Measurements from ENCODE around the gene ZNF543. TPM values are rescaled to one million over a fixed set of nuclear protein-coding genes. Genes with fewer than 3 reads are reported as not detected.
"Not testable (repeated sequence)": the region's sequence is repeated elsewhere in the genome, so short reads cannot be mapped to it uniquely, and the experiment has no call there.

ZNF543 gene
- total RNA-seq = 10 to 100 TPM in 4 of 8 experiments, 1 to 10 TPM in 4; 6.2 to 13.8 (median 10.1) TPM

DNA sequence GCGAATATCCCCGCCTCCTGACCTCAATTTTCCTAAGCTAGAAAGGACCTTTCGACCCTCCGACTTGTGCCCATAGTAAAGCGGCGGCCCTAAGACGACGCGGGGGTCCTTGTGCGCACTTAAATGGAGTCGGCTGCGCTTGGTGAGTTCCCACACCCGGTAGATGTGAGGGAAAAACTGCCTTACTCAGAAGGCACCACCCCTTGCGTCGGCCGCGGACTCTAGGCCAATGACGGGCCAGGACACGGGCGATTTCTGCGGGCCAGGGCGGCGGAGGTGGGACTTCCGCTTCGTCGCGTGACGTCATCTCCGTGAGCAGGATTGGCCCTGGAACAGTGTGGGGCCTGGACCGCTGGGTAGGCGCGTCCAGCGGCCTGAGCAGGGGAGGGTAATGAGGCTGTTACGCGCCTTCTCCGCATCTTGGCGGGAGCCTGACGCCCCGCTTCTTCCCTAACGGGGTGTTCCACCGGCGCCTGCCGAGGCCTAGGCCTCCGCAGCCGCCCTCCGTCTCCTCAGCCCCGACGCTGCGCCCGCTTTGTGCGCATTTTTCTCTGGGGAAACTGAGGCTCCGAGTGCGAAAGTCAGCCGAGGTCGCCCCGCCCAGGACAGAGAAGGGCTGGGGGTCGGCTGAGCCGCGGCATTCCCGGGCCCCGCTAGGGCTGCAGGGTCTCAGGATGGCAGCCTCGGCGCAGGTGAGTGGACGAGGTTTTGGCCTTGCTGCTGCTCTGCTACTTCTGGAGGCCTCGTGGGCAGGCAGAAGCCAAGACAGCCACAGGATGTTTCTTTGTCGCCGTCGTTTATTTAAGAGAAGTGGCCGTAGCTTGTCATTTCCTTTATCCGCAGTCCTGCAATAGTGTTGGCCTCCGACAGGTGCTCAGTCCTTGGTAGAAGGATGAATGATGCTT lies at the start of gene ZNF543:
Gene ZNF543 (plus strand): TSS at position 293 of the 905 bp plus-strand sequence. CDS start 382 bp downstream, at position 675.
- in situ Hi-C loops (cut with MboI; ENCODE audit: low pct_unique_long_range_greater_than_20kb in 2 of 9, low sequenced_read_pairs in 9 of 9, unreplicated experiment in 9 of 9) = no loop called here

DNA sequence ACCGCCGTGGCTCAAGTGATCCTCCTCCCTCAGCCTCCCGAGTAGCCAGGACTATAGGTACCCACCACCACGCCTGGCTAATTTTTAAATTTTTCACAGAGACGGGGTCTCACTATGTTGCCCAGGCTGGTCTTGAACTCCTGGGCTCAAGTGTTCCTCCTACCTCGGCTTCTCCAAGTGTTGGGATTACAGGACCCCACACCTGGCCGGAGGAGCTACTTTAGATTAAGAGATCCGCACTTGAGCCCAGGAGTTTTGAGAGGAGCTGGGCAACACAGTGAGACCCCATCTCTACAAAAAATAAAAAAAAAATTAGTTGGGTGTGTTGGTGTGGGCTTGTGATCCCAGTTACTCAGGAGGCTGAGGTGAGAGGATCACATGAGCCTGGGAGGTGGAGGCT lies 49.0 kb upstream of the ZNF543 start:
- in situ Hi-C loops (cut with MboI; ENCODE audit: low pct_unique_long_range_greater_than_20kb in 2 of 9, low sequenced_read_pairs in 9 of 9, unreplicated experiment in 9 of 9) = no loop called here

More for the DNA sequence above, at the start of gene ZNF543:
- H3K4me1 ChIP-seq (replicated peaks in 1 of 2) = peaks cover 17 to 19% of the 10 kb centered on the region in 2 donors
- ATAC-seq (replicated peaks in 6 of 8) = peak; percentile 97 to 100 (median 99)
- H3K4me3 ChIP-seq = peak within 1 kb of the TSS; percentile 64 to 81 (median 72)
- H3K27ac ChIP-seq = peak within 1 kb of the TSS; percentile 65 to 82
- 0 to 6% (median 1%) methylated on average over 1 to 35 of the region's 71 CpGs; no CpG with 5 or more reads in 4 of the 10 experiments for WGBS, 10 experiments

DNA sequence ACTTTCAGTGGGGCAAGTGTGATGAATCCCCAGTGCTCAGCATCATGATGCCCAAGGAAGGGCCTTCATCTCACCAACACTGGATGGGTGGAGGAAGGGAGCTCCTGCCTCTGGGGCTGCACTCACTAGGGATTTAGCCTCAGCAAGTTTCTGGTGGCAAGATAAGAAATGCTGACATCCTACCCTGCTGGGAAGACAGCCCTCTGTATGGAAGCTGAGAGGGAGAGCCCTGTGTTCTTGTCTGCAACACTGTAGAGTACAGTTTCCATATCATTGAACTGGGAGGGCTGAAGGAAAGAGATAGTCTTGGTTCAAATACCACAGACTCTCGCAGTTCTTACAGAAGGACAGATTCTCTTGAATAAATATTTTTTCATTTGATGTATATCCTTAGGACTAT lies 47.3 kb upstream of the ZNF543 start:
- WGBS, 10 experiments = 43 to 100% (median 81%) methylated on average over 1 of the region's 1 CpG; no CpG with 5 or more reads in 2 of the 10 experiments
- H3K27ac ChIP-seq = no peak overlapping the region
- in situ Hi-C loops (cut with MboI; ENCODE audit: low pct_unique_long_range_greater_than_20kb in 2 of 9, low sequenced_read_pairs in 9 of 9, unreplicated experiment in 9 of 9) = no loop called here
- H3K4me1 ChIP-seq (replicated peaks in 1 of 2) = no peaks in the 10 kb centered on the region
- H3K4me3 ChIP-seq = no peak overlapping the region
- ATAC-seq (replicated peaks in 6 of 8) = no peak

More for the DNA sequence above, 49.0 kb upstream of the ZNF543 start:
- WGBS, 10 experiments = 70 to 100% (median 95%) methylated on average over 1 to 6 of the region's 8 CpGs; no CpG with 5 or more reads in 1 of the 10 experiments
- Histone ChIP-seq H3K4me3 (no peak overlapping the region), H3K4me1 (replicated peaks in 1 of 2) (peaks cover 0 to 4% of the 10 kb centered on the region in 2 donors), H3K27ac (no peak overlapping the region)
- no peak for ATAC-seq (replicated peaks in 6 of 8)

DNA sequence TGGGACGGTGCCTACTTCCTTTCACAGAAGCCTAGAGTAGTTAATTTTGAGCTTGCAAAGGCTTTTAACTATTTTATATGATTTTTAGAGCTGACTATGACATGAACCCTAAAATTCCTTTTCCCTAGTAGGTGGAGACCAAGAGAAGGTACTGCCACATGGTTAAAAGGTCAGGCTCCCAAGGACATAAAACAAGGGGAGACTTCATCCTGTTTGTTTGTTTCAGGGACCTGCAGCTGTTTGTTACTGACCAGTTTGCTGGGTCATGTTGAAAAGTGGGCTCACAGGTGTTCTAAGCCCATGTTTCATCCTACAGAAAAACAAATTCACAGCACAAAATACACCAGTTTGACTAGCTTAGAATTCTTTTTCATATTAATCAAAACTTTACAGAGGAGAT lies 43.8 kb upstream of the ZNF543 start:
- Histone ChIP-seq H3K4me3 (no peak overlapping the region), H3K27ac (no peak overlapping the region), H3K4me1 (replicated peaks in 1 of 2) (peaks cover 0 to 8% of the 10 kb centered on the region in 2 donors)
- 60 to 100% (median 85%) methylated on average over 1 of the region's 1 CpG; no CpG with 5 or more reads in 4 of the 10 experiments for WGBS, 10 experiments
- ATAC-seq (replicated peaks in 6 of 8) = no peak
- in situ Hi-C loops (cut with MboI; ENCODE audit: low pct_unique_long_range_greater_than_20kb in 2 of 9, low sequenced_read_pairs in 9 of 9, unreplicated experiment in 9 of 9) = no loop called here

DNA sequence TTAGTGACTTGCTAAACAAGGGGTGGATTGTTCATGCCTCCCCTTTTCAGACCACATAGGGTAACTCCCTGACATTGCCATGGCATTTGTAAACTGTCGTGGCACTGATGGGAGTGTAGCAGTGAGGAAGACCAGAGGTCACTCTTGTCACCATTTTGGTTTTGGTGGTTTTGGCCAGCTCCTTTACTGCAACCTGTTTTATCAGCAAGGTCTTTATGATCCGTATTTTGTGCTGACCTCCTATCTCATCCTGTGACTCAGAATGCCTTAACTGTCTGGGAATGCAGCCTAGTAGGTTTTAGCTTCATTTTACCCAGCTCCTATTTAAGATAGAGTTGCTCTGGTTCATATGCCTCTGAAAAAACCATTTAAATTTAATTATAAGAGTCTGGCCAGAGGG lies 41.8 kb upstream of the ZNF543 start:
- ATAC-seq (replicated peaks in 6 of 8); H3K4me3 ChIP-seq; in situ Hi-C loops (cut with MboI; ENCODE audit: low pct_unique_long_range_greater_than_20kb in 2 of 9, low sequenced_read_pairs in 9 of 9, unreplicated experiment in 9 of 9); H3K27ac ChIP-seq: not testable (repeated sequence)
- peaks cover 10 to 19% of the 10 kb centered on the region in 2 donors for H3K4me1 ChIP-seq (replicated peaks in 1 of 2)
- 47 to 100% (median 88%) methylated on average over 1 to 2 of the region's 2 CpGs; no CpG with 5 or more reads in 5 of the 10 experiments for WGBS, 10 experiments

DNA sequence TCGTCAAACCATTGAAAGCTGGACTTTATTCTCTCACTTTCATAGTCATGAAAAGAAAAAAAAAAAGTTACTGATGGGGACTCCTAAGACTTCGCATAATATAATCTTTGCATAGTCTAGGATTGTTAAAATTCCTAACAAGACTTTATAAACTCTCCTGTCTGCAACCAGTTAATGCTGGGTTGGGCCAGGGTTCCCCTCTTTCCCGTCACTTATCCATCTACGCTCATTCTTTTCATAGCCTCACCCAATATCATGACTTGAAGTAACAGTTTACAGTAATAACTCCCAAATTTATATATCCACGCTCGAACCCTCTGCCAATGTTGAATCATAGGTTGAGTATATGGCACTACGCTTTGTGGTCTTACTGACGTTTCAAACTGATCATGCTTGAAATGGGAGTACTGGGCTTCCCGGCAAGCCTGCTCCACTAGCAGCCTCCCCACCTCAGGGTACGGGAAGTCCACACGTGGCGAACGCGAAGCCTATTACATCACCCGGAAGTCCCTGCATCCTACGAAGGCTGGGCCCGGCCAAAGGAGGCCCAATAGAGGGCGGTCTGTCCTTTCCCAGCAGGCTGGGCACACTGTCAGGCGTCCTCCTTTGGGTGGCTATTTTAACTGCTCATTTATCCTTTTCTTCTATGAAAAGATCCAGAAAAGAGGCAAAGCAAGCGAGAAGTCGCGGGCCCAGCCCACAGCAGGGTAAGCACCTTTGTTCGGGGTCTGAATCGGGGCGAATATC lies 40.7 kb upstream of the ZNF543 start:
- peak; percentile 76 to 96 (median 94) for ATAC-seq (replicated peaks in 6 of 8)
- WGBS, 10 experiments = 0 to 55% (median 22%) methylated on average over 1 to 16 of the region's 25 CpGs

DNA sequence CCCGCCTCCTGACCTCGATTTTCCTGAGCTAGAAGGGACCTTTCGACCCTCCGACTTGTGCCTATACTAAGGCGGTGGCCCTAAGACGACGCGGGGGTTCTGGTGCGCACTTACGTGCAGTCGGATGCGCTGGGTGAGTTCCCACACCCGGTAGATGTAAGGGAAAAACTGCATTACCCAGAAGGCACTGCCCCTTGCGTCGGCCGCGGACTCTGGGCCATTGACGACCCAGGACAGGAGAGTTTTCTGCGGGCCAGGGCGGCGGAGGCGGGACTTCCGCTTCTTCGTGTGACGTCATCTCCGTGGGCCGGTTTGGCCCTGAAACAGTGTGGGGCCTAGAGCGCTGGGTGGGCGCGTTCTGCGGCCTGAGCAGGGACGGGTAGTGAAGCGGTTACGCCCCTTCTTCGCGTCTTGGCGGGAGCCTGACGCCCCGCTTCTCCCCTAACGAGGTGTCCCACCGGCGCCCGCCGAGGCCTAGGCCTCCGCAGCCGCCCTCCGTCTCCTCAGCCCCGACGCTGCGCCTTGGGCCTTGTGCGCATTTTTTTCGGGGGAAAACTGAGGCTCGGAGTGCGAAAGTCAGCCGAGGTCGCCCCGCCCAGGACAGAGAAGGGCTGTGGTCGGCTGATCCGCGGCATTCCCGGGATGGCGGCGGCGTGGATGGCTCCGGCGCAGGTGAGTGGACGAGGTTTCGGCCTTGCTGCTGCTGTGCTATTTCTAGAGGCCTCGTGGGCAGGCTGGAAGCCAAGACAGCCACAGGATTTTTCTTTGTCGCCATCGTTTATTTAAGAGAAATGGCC lies 39.9 kb upstream of the ZNF543 start, which contains the start of gene ZNF460:
Gene ZNF460 (plus strand): TSS at position 321 of the 797 bp plus-strand sequence. CDS start 322 bp downstream, at position 643.
- Histone ChIP-seq H3K4me3 (peak within 1 kb of the TSS; percentile 83 to 96 (median 89)), H3K27ac (peak within 1 kb of the TSS; percentile 100), H3K4me1 (replicated peaks in 1 of 2) (peaks cover 10 to 19% of the 10 kb centered on the region in 2 donors)
- peak; percentile 57 to 93 (median 90) for ATAC-seq (replicated peaks in 6 of 8)
- in situ Hi-C loops (cut with MboI; ENCODE audit: low pct_unique_long_range_greater_than_20kb in 2 of 9, low sequenced_read_pairs in 9 of 9, unreplicated experiment in 9 of 9) = no loop called here
- 0 to 6% (median 0%) methylated on average over 1 to 42 of the region's 71 CpGs; no CpG with 5 or more reads in 5 of the 10 experiments for WGBS, 10 experiments

More for the DNA sequence above, 40.7 kb upstream of the ZNF543 start:
- in situ Hi-C loops (cut with MboI; ENCODE audit: low pct_unique_long_range_greater_than_20kb in 2 of 9, low sequenced_read_pairs in 9 of 9, unreplicated experiment in 9 of 9) = no loop called here
- Histone ChIP-seq H3K27ac (peak overlapping the region; percentile 100), H3K4me3 (peak overlapping the region; percentile 83 to 96 (median 89)), H3K4me1 (replicated peaks in 1 of 2) (peaks cover 10 to 19% of the 10 kb centered on the region in 2 donors)

DNA sequence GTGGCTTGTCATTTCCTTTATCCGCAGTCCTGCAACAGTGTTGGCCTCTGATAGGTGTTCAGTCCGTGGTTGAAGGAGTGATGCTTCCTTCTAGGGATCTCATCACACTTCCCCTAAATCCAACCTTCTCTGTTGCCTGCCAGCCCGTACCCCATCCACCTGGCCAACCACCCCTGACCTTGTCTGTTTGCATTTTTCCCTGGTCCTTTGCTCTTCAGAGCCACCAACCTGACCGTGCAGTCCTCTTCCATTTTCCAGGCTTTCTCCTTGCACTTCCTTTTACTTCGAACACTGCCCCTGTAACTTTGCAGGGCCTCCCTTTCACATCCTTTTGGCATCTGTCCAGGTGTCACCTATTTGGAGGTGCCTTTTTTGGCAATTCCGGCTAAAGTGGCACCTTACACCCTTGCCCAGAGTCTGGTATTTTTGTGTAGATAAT lies 39.3 kb upstream of the ZNF543 start:
- in situ Hi-C loops (cut with MboI; ENCODE audit: low pct_unique_long_range_greater_than_20kb in 2 of 9, low sequenced_read_pairs in 9 of 9, unreplicated experiment in 9 of 9) = no loop called here
- H3K27ac ChIP-seq = peak overlapping the region; percentile 100

DNA sequence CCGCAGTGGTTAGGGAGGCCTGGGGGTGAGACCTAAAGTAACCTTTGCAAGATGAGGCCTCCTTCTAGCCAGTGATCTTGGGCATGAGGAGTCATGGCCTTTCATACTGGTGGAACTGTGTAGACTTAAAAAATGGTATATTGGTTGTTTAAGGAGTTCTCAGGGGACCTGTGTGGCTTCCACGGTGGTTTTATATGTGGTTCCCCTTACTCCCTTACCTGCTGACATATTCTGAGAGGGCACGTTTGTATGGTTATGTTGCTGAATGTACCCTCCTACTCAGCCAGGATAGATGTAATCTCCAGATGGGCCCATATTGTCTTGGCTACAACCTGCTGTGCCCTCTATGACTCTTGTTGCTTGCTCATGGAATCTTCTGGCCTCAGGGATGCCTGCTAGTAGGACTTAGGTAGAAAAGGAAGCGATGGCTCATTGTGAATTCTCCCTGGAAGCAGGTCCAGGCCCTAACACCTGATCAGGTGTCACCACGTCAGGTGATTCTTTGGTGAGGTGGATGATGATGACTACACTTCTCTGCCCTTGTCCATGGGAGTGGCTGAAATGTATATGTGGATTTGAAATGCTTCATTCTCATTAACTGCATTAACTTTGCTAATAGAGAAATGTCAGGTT lies 38.1 kb upstream of the ZNF543 start:
- H3K4me3 ChIP-seq = peak overlapping the region; percentile 83 to 96 (median 89)
- H3K27ac ChIP-seq = no peak overlapping the region
- WGBS, 10 experiments = 43 to 100% (median 82%) methylated on average over 1 to 4 of the region's 5 CpGs; no CpG with 5 or more reads in 3 of the 10 experiments
- in situ Hi-C loops (cut with MboI; ENCODE audit: low pct_unique_long_range_greater_than_20kb in 2 of 9, low sequenced_read_pairs in 9 of 9, unreplicated experiment in 9 of 9) = no loop called here
- no peak for ATAC-seq (replicated peaks in 6 of 8)
- H3K4me1 ChIP-seq (replicated peaks in 1 of 2) = peaks cover 10 to 19% of the 10 kb centered on the region in 2 donors

More for the DNA sequence above, 39.3 kb upstream of the ZNF543 start:
- Histone ChIP-seq H3K4me3 (peak overlapping the region; percentile 83 to 96 (median 89)), H3K4me1 (replicated peaks in 1 of 2) (peaks cover 10 to 19% of the 10 kb centered on the region in 2 donors)
- ATAC-seq (replicated peaks in 6 of 8) = no peak
- WGBS, 10 experiments = 0 to 38% (median 9%) methylated on average over 1 to 5 of the region's 6 CpGs

DNA sequence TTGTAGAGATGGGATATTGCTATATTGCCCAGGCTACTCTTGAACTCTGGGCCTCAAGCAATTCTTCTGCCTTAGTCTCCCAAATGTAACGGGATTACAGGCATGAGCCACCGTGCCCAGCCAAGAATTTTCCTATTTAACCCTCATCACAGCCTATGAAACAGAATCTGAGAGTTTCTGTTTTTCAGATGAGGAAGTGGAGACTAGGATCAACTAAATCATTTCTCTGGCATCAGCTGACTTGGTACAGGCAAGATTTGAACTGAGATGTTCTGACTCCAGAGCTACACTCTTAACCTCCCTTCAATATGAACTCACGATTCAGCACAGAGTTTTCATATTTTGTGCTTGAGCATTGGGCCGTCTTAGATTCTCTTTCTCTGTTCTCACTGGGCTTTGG lies 31.9 kb upstream of the ZNF543 start:
- in situ Hi-C loops (cut with MboI; ENCODE audit: low pct_unique_long_range_greater_than_20kb in 2 of 9, low sequenced_read_pairs in 9 of 9, unreplicated experiment in 9 of 9) = no loop called here
- no peak for ATAC-seq (replicated peaks in 6 of 8)
- no peaks in the 10 kb centered on the region for H3K4me1 ChIP-seq (replicated peaks in 1 of 2)
- WGBS, 10 experiments = 90 to 100% (median 98%) methylated on average over 1 to 4 of the region's 4 CpGs
- no peak overlapping the region for H3K4me3 ChIP-seq
- no peak overlapping the region for H3K27ac ChIP-seq

DNA sequence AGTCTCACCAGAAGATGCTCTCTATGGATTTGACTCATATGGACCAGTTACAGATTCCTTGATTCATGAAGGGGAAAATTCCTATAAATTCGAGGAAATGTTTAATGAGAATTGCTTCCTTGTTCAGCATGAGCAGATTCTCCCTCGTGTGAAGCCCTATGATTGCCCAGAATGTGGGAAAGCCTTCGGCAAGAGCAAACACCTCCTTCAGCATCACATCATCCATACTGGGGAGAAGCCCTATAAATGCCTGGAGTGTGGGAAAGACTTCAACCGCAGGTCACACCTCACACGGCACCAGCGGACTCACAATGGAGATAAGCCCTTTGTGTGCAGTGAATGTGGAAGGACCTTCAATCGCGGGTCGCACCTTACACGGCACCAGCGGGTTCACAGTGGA lies 29.3 kb upstream of the ZNF543 start:
- H3K27ac ChIP-seq = no peak overlapping the region
- no peak overlapping the region for H3K4me3 ChIP-seq
- WGBS, 10 experiments = 90 to 100% (median 98%) methylated on average over 1 to 9 of the region's 11 CpGs; no CpG with 5 or more reads in 5 of the 10 experiments
- in situ Hi-C loops (cut with MboI; ENCODE audit: low pct_unique_long_range_greater_than_20kb in 2 of 9, low sequenced_read_pairs in 9 of 9, unreplicated experiment in 9 of 9) = no loop called here
- ATAC-seq (replicated peaks in 6 of 8) = peak in 3 of 8 experiments; percentile 1 to 21 (median 6)
- H3K4me1 ChIP-seq (replicated peaks in 1 of 2) = no peaks in the 10 kb centered on the region

Data from motor neuron (in vitro differentiated cells).